GM21786 (cell line): ENCODE measurements around the gene ZNF574.

Experiments used
- ATAC-seq: cut with Tn5 transposase; IDR thresholded peaks from one replicate; pipeline ENCODE4 v1.9.1; 2021; ENCODE audit not compliant: unreplicated experiment

The ZNF574 gene

DNA sequence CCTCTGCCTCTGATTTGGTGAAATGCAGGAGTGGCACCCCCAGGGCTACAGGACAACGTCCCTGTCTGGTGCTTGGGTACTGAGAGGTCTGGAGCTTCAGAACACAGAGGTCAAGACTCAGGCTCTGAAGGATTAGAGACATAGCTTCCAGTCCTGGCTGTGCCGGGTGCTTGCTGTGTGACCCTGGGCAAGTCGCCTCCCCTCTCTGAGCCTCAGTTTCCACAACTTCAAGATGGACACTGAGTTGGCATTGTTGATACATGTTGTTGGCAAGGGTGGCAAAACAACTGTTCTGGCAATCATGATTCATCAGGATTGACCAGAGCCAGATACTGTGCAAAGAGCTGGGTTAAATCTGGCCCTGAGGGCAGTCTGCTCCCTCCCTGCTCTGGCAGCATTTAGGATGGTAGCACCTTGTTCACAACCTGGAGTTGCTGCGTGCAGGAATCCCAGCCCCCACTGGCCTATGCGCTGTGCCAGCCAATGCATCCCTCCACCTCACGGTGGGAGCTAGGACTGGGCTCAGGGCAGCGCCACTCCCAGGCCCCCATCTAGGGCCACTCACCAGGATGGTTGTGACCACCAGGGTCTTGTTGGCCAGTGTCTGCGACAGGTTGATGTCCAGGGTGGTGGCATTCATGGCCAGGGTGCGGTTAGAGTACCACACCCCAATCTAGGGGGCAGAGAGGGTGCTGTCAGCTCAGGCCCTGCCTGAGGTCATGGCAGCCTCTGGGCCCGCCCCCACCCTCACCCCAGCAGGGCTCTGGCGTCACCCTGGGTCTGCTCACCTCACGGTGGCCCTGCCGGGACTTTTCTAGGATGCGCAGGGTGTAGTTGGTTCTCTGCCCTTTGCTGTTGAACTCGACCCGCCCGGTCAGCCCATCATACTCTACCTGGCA is 22.7 kb upstream of the ZNF574 start:
- ATAC-seq = no peak

DNA sequence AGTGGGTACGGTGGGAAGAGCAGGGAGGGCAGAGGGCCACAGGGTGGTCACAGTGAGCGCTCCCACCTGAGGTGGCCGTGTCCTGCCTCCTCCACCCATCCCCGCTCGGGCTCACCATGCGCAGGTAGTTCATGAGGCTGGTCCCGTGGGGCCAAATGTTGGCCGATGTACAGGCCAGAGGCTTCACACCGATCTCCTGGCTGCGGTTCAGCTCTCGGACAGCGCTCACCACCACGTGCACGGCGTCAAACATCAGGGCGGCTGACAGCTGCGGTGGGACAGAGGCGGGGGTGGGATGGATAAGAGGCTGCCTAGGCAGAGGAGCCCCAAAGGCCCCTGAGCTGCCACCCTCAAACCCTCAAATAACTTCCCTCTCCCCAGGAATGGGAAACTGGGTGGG is 21.8 kb upstream of the ZNF574 start:
- no peak for ATAC-seq

DNA sequence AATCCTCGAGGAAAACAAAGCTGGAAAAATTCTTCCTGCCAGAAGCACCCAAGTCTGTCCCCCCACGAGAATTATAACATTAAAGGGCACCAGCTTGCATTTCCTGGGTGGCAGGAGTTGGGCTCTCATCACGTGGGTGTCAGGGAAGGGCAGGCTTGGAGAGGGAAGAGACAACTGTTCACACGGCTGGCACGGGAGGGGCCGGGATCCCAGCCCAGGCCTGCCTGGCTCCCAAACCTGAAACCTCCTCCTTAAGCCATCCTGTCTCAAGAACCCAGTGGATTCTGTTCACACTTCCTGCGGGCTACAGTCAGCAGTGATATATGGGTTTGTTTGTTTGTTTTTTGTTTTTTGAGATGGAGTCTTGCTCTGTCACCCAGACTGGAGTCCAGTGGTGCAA is 18.1 kb upstream of the ZNF574 start:
- no peak for ATAC-seq

DNA sequence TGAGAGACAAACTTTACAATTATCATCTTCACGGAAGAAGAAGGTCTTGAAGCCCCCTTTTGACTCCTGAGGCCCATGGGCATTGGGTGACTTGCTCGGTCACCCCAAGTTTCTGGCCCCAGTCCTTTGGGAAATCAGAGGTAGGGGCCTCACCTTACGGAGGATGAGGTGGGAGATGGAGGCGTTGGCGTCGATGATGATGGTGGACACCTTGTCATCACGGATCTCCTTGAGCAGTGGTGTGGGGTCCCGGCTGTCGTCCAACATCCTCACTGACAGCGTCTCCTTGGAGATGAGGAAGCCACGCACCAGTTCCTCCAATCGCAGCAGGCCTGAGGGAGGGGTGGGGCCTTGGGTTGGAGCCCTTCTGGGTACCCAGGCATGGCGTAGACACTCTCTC is 16.8 kb upstream of the ZNF574 start:
- no peak for ATAC-seq

DNA sequence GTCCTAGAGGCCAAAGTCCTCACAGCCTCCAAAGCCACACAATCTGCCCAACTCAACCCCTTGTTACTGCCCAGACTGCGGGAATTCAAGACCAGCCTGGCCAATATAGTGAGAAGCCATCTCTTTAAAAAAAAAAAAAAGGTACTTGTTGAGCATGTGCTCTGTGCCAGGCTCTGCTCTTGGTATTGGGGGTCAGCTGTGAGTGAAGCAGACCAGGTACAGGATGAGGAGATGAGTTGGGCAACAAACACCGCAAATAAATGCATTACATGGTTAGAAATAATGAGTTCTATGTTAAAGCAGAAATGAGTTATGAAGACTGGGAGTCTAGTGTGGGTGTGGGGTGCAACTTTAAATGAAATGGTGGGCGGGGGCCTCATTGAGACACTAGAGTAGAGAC is 15.8 kb upstream of the ZNF574 start:
- no peak for ATAC-seq

DNA sequence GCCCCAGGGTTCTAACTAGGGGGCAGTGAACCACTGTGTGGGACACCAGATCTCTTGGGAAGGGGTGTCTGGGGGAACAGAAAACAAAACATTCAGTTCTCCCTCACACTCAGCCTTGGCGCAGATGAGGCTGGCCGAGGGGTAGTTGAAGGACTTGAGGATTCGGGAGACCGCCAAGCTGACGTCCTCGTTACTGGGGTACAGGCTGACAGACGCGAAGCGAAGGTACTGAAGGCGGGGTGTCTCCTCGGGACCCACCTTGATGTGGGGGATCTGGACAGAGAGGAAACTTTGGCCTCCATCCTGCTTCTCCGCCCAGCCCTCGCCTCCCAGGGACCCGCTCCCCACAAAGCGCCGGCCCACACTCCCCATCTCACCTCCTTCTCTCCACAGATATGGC is 13.6 kb upstream of the ZNF574 start:
- ATAC-seq = no peak

DNA sequence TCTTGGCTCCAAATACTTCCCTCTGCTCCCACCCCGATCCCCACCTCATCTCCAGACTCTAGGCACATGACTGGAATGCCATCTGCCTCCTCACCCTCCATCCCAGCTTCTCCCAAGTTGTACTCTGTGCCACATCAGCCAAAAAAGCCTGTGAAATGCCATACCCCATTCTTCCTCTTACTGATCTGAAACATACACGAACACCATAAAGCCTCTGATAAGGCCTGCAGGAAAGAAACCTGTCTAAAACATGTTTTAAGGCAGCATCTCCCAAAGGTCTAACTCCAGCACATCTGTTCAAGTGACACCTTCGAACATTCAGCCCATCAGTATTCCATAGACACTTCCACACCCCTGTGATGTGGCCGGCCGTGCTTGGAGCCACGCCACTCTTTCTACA is 11.5 kb upstream of the ZNF574 start:
- no peak for ATAC-seq

DNA sequence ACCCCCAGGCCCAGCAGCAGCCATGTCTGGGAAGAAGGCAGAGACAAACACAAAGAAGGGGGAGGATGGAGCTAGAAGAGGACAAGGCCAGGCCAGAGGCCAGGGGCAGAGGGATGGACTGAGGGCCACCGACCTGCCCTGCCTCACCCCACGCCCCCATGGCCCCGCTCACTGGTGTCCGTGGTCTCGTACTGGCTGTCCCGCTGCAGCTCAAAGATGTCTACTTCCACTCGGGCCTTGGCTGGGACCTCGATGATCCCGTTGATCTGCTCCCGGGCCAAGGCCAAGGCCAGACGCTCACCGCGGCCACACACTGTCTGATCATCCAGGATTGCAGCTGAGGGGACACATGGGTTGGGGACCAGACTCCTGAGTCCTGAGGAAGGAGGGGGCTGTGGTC is 10.9 kb upstream of the ZNF574 start:
- no peak for ATAC-seq

DNA sequence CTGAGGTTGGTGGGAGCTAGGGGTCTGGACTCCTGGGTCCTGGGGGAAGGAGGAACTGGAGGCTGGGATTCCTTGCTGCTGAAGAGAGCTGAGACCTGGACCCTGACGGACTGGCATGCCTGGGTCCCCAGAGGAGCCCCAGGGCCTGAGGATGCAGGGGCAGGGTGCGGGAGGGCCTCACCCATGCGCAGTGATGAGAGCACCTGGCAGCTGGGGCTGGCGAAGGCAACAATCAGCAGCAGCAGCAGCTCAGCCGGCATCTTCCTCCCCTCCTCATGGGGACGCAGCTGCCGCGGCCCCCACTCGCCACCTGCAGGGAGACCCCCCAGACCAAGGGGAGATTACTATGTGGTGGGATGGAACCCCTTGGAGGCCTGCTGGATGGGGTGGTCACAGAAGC is 10.5 kb upstream of the ZNF574 start:
- no peak for ATAC-seq

DNA sequence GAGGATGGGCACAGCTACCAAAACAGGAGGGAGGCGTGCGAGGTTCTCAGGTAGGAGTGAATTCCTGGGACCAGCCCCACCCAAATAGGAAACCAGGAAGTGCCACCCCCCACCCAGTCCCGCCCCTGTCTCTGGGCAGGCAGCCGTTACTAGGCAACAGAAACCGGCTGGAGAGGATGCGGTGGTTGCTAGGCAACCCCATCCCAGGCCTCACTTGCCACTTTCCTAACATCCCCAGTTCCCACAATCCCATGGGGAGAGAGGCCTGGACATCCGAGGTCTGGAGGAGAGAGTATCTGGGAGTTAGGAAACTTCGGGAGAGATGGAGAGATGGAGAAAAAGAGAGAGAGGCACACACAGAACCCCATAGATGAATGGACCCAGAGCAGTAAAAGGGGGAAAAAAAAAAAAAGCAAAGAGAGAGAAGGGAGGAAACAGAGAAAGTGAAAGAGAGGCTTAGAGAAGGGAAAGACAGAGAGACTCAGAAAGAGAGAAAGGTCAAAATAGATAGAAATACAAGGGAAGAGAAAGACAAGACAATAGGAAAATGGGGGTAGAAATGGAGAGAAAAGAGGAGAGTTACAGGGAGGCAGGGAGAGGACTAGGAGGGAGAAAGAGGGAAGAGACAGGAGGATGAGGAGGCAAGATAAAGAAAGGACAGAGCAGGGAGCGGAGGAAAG is 9.8 kb upstream of the ZNF574 start:
- no peak for ATAC-seq

DNA sequence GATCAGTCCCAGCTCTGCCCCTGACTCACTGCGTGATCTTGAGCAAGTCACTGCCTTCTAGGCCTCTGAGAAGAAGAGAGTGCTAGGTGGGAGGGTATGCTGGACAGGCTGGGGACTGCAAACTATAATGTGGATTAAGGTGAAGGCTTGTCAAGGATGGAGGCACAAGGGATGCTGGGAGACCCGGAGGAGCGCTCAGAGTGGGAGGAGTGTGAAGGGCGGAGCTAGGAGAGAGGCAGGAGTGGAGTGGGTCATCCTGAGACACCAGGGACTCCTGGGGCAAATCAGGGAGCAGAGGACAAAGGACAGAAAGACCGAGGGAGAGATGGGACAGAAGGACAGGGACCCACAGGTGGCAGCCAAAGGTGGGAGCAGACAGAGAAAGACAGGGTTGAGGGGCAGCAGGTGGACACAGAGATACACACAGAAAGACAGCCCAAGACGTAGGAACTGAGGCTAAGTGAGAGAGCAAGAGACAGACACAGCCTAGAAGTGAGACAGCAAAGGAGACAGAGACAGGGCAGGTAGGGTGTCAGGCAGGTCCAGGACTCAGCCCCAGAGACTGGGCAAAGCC is 8.6 kb upstream of the ZNF574 start:
- no peak for ATAC-seq

DNA sequence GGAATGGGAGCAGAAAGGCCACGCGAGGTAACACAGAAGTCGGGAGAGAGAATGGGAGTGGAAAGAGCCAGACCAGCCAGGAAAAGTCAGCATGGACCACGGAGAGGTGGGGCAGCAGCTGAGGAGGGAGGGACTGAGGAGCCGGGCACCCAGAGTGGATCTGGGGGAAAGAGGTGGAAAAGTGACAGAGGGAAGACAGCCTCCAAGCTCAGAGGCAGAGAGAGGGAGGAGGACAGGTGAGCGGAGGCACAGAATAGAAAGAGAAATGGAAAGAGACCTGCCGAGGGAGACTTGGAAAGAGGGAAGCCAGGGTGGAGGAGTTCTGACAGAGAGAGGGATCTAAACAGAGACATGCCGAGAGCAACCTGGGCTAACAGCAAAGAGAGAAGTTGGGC is 7.6 kb upstream of the ZNF574 start:
- no peak for ATAC-seq

DNA sequence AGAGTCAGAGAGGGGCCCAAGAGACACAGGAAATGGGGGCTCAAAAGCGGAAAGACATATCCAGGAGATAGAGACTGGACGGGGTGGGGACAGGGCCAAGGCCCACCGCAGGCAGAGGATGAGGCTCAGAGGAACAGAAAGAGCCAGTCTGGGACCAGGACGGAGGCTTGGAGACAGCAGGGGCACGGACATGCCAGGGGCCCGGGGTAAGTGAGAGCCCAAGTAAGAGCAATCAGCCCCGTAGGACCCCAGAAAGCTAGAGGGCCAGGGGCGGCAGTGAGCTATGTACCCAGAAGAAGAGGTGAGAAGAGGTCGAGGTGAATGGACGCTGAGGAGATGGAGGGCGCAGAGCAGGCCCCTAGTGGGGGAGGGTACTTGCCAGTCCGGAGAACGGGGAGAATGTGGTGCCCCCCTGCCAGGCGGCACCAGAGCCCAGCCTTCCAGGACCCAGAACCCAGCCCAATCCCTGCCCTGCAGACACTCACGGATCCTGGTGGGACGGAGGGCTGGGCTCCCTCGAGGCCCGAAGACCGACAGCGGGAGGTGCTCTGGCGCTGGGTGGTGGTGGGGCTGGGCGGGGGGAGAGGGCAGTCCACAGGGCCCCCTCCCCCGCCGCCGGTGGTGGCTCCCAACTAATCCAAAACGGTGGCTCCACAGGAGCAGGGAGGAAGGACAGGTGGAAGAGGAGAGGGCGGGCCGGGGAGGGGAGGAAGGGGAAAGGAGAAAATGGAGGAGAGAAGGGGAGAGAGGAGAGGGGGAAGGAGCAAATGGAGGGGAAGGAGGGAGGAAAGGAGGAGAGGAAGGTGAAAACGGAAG is 7.0 kb upstream of the ZNF574 start:
- ATAC-seq = no peak

DNA sequence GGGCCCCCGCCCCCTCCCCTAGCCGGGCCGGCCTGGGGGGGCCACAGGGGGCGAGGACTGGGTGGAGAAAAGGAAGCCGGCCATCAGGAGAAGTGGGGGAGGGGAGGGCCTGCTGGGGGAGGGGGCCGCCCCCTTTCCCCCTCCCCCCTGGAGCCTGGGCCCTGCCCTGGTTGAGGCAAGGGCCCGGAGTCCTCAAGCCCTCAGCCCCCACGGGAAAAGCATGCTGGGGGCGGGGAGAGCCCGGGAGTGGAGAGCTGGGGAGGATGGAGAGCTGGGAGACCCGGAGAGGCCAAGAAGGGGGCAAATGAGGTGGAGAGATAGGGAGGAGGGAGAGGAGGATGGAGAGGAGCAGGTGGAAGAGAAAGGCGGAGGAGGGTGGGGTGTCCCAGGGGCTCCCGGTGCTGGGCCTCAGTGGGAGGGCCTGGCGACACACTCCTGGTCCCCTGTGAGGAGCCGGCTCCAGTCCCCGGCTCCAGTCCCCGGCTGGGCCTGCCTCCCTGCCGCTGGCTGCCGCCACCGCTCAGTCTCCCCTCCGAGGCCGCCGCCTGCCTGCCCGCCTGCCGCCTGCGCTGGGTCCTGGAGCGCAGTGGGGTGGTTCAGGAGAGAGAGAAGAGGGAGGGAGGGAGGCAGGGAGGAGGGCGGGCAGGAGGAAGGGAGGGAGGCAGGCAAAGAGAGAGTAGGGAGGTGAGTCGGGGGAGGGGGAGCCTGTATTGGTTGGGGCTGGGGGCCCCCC is 6.2 kb upstream of the ZNF574 start, which contains the start of gene GRIK5:
Gene GRIK5, minus strand, starts transcription at position 588 of the 733 bp plus-strand sequence. CDS start 4,436 bp downstream, outside the sequence.
- ATAC-seq = no peak

DNA sequence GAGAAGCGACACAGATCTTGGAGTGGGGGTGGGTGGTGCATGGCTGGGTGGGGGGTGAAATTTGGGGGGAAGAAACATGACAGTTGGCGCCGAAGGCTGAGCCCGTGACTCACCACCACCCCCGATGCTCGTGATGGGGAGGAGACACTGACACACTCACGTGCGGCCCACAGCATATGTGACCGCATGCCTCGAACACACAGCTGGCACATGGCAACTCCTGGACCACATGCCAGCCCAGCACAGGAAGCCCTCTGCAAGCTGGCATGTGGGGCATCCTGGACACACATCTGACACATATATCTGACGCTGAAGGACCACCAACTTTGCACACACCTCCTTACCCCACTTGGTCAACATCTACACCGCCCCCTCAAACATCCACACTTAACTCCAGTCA is 4.7 kb upstream of the ZNF574 start:
- ATAC-seq = no peak

DNA sequence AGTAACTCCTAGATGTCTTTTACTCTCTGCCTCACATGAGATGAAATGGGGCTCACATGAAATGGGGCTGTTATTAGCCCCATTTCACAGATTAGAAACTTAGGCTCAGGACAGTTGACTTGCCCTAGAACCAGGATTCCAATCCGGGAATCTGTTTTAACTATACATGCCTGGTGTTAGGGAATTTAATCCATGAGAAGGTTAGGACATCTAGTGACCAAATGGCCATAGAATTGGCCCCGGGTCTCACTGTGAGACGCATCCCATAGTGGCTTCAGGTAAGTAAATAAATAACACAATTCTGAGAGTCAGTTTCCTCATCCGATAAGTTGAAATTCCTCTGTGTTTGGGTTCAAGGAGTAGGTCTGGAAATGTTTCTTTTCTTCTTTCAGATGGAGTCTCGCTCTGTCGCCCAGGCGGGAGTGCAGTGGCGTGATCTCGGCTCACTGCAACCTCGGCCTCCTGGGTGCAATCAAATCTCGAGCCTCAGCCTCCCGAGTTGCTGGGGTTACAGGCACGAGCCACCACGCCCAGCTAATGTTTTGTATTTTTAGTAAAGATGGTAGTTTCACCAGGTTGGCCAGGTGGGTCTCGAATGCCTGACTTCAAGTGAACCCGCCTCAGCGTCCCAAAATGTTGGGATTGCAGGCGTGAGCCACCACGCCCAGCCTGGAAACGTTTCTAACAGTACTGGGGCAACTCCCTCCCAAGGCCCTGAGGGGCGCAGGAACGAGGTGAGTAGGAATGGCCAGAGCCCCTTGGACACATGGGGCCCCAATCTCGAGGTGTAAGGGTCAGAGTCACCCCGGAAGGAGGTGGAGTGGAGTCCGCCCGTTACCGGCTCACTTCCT is 1.2 kb upstream of the ZNF574 start:
- no peak for ATAC-seq

DNA sequence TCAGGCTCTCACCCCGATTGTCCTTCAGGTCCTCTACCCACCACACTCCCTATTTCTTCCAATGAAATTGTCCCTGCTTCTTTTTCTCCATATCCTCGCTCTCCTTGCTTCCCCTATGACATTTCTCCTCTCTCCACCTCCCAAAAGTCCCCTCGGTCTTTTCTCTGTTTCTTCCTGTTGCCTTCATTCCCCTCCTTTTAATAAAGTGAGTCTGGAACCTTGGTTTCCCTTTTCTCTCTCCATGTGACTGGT is 676 bp upstream of the ZNF574 start:
- no peak for ATAC-seq

DNA sequence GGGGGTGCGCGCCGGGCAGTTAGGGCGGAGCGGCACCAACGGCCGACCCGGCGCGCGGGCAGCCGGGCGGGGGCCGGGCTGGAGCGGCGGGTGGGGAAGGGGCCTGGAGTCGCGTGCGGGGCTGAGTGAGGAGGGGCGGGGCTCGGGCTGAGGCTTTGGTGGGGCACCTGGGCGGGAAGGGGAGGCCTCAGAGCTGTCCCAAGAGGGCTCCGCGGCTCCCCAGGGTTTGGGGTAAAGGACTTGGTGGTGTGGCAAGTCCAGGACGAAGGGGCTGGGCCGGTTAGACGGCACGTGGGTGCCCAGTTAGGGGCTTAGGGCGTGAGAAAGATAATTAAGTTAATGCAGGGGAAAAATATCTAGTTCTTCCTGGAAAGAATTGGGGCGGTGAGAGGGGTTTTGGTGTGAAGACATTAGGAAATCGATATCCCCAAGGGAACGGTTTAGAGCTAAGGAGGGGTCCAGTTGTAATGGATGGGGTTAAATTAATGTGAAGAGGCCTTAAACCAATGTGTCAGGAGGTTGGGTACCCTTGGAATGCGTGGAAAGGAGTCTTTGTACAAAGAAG is 496 bp downstream of the ZNF574 start:
- ATAC-seq = no peak

DNA sequence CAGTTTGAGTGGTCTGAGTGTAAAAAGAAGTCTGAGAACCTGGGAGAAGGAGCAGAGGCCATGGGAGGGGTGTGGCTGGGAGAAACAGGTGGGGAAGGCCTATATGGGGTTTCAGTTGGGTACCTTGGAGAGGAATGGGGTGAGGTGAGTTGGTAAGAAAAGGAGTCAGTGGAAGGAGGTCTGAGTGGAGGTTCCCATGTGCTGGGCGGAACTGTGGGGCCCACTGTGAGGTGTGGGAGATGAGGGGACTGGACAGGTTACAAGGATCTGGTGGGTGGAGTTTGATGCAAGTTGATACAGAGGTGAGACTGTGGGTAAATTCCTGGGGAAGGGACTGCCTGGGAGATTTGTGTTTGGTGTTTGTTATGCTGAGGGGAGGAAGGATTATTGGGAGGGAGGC is 2.1 kb downstream of the ZNF574 start:
- no peak for ATAC-seq
